HCT116 (cell line): ENCODE results near the gene POLN.

Experiments
- CBX3 ChIP-seq: IDR thresholded peaks from 2 replicates; pipeline ENCODE4 v1.6.1; 2012; ENCODE audit warnings: low read depth
- CTCF ChIP-seq, 3 experiments: fragments of 200-600 bp in 1 of 3; sonication (generic) in 1 of 3; IDR thresholded peaks in 2 of 3; conservative IDR thresholded peaks in 1 of 3; 2 replicates each; pipeline ENCODE4 v1.5.1; 2012 to 2017; ENCODE audit warnings: low read depth in 2 of 3, low read length in 2 of 3, antibody characterized with exemption in 1 of 3, borderline replicate concordance in 1 of 3, control low read depth in 1 of 3, mild to moderate bottlenecking in 1 of 3, mixed read lengths in 1 of 3, mixed run types in 1 of 3, moderate library complexity in 1 of 3; ENCODE audit not compliant: insufficient read depth in 1 of 3
- EZH2 ChIP-seq: fragments of 200-600 bp; sonication (generic); IDR thresholded peaks from 2 replicates; pipeline ENCODE4 v1.6.1; 2017; ENCODE audit warnings: antibody characterized with exemption, mixed run types
- EZH2phosphoT487 ChIP-seq: fragments of 200-600 bp; IDR thresholded peaks from 2 replicates; pipeline ENCODE4 v1.6.1; 2018; ENCODE audit warnings: antibody characterized with exemption, borderline replicate concordance
- POLR2A ChIP-seq: IDR thresholded peaks from 2 replicates; pipeline ENCODE4 v1.7.0; 2011; ENCODE audit warnings: borderline replicate concordance; ENCODE audit not compliant: insufficient read depth, insufficient read length; ENCODE audit errors: extremely low read depth
- POLR2AphosphoS5 ChIP-seq: IDR thresholded peaks from 2 replicates; pipeline ENCODE4 v1.6.1; 2011; ENCODE audit warnings: mild to moderate bottlenecking, low read depth, low read length, moderate library complexity
- REST ChIP-seq: IDR thresholded peaks from 2 replicates; pipeline ENCODE4 v1.6.1; 2012; ENCODE audit warnings: low read depth
- SP1 ChIP-seq: IDR thresholded peaks from 2 replicates; pipeline ENCODE4 v1.6.1; 2012; ENCODE audit warnings: low read depth
- TCF7L2 ChIP-seq: IDR thresholded peaks from 2 replicates; pipeline ENCODE4 v1.7.0; 2011; ENCODE audit warnings: borderline replicate concordance, inconsistent platforms; ENCODE audit not compliant: insufficient read depth, insufficient read length; ENCODE audit errors: extremely low read depth
- ZBTB33 ChIP-seq: IDR thresholded peaks from 2 replicates; pipeline ENCODE4 v1.6.1; 2011; ENCODE audit warnings: mild to moderate bottlenecking, low read length, moderate library complexity; ENCODE audit not compliant: insufficient replicate concordance; ENCODE audit errors: extremely low read depth
- ZFX ChIP-seq: fragments of 450-650 bp; IDR thresholded peaks from 2 replicates; pipeline ENCODE4 v1.6.1; 2017
- ZNF274 ChIP-seq: fragments of 200-500 bp; sonication (Bioruptor generic); IDR thresholded peaks from 2 replicates; pipeline ENCODE4 v1.6.1; 2014; ENCODE audit warnings: mild to moderate bottlenecking, low read depth, low read length, inconsistent platforms

- TF ChIP-seq CTCF (IDR thresholded peaks at IDR 0.05 in 2 of 3, conservative IDR thresholded peaks at IDR 0.05 in 1 of 3; ENCODE audit: borderline replicate concordance in 1 of 3, insufficient read depth in 1 of 3, low read depth in 2 of 3, low read length in 2 of 3), result no peak
- no peak for TF ChIP-seq EZH2phosphoT487
- no peak for TF ChIP-seq REST
- TF ChIP-seq POLR2AphosphoS5, result no peak
- no peak for TF ChIP-seq CBX3
- no peak for TF ChIP-seq TCF7L2
- no peak for TF ChIP-seq EZH2
- TF ChIP-seq POLR2A, result no peak
- no peak for TF ChIP-seq SP1
- TF ChIP-seq ZBTB33, result no peak
- TF ChIP-seq ZNF274, result no peak
- TF ChIP-seq ZFX, result no peak
Observed at GRCh38 chr4:2084316-2084715, 157.6 kb downstream of the POLN start.
